Vagina (tissue), 2 donors: ENCODE measurements around the gene PER2.

Source experiments
- CTCF ChIP-seq, 3 experiments: fragments of 450-650 bp in 2 of 3; fragments of 200-600 bp in 1 of 3; sonication (generic) in 1 of 3; IDR thresholded peaks; one replicate each; pipeline ENCODE4 v1.5.1; 2017 to 2019; ENCODE audit warnings: antibody characterized with exemption in 3 of 3, mild to moderate bottlenecking in 2 of 3, moderate library complexity in 2 of 3
- POLR2A ChIP-seq, 2 donors: fragments of 450-650 bp; IDR thresholded peaks; one replicate each; pipeline ENCODE4 v1.6.1; 2017; ENCODE audit warnings: antibody characterized with exemption in 2 of 2, mild to moderate bottlenecking in 2 of 2, moderate library complexity in 2 of 2

DNA sequence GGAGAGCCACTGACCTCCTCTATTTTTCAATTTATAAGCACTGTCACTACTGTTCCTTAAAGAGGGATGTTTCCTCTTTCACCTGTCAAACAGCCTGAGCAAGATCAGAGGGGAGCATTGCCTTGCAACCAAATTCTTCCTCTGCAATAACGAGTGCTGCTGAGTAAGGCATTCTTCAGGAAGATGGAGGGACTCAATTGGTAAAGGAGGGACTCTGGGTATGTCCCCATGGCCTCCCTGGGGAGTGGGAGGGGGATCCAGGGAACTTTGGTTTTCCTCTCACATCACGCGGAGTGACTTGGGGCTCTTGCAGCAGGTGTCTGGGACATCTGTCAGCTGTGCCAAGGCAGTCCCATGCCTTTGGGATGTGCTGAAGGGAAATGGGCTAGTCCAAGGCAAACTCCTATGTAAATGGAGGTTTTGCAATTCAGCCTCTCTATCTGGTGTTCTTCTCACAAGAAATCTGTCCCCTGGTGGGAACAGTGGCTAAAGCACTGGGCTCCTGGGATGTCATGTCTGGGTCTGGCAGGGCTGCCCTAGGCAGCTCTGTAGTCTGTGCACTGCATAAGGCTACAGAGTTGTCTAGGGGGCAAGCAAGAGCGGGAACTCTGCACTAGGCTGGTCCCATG lies 34.2 kb downstream of the PER2 start:
- TF ChIP-seq CTCF (IDR thresholded peaks at IDR 0.05) = no peak
- TF ChIP-seq POLR2A (IDR thresholded peaks at IDR 0.05) = no peak
